ENCODE measurements around the gene AKAP6. TPM values are rescaled to one million over a fixed set of nuclear protein-coding genes. Genes with fewer than 3 reads are reported as not detected.

AKAP6 gene
- total and polyA plus RNA-seq, 8 donors: 3.7 to 7.2 (median 6.0) TPM

GRCh38 chr14:32310876-32311275 is 18.2 kb upstream of the AKAP6 start:
- no peaks in the 10 kb centered on the region for H3K27me3 ChIP-seq
- no peaks in the 10 kb centered on the region for H3K9me3 ChIP-seq
- TF ChIP-seq CTCF (IDR thresholded peaks at IDR 0.05): no peak
- ATAC-seq (no peak), DNase-seq (no peak)
- no peaks in the 10 kb centered on the region for H3K4me1 ChIP-seq
- H3K27ac ChIP-seq: no peak overlapping the region
- no peak overlapping the region for H3K4me3 ChIP-seq
- H3K36me3 ChIP-seq: no peaks in the 10 kb centered on the region
- intact Hi-C loops (cut with DNase I): no loop called here

- no peaks in the 10 kb centered on the region for H3K27me3 ChIP-seq
- H3K4me3 ChIP-seq: no peak overlapping the region
- H3K36me3 ChIP-seq: no peaks in the 10 kb centered on the region
- H3K4me1 ChIP-seq: no peaks in the 10 kb centered on the region
- H3K9me3 ChIP-seq: no peaks in the 10 kb centered on the region
- DNase-seq (no peak), ATAC-seq (no peak)
- no peak overlapping the region for H3K27ac ChIP-seq
- intact Hi-C loops (cut with DNase I): no loop called here
- TF ChIP-seq CTCF (IDR thresholded peaks at IDR 0.05): no peak
Observed at GRCh38 chr14:32311294-32312009, 17.6 kb upstream of the AKAP6 start.

GRCh38 chr14:32312010-32312331 is 17.1 kb upstream of the AKAP6 start:
- Histone ChIP-seq H3K4me1 (no peaks in the 10 kb centered on the region), H3K27me3 (no peaks in the 10 kb centered on the region), H3K4me3 (no peak overlapping the region), H3K27ac (no peak overlapping the region), H3K9me3 (no peaks in the 10 kb centered on the region), H3K36me3 (no peaks in the 10 kb centered on the region)
- no peak for ATAC-seq
- DNase-seq: no peak
- TF ChIP-seq CTCF (IDR thresholded peaks at IDR 0.05): no peak
- intact Hi-C loops (cut with DNase I): no loop called here

- Histone ChIP-seq H3K9me3 (no peaks in the 10 kb centered on the region), H3K27ac (no peak overlapping the region), H3K4me3 (no peak overlapping the region), H3K27me3 (no peaks in the 10 kb centered on the region), H3K4me1 (no peaks in the 10 kb centered on the region), H3K36me3 (no peaks in the 10 kb centered on the region)
- intact Hi-C loops (cut with DNase I): no loop called here
- DNase-seq (no peak), ATAC-seq (no peak)
- TF ChIP-seq CTCF (IDR thresholded peaks at IDR 0.05): no peak
Observed at GRCh38 chr14:32313844-32314376, 15.2 kb upstream of the AKAP6 start.

- no peak for TF ChIP-seq CTCF (IDR thresholded peaks at IDR 0.05)
- H3K27ac ChIP-seq: no peak overlapping the region
- H3K4me3 ChIP-seq: no peak overlapping the region
- intact Hi-C loops (cut with DNase I): no loop called here
- no peaks in the 10 kb centered on the region for H3K36me3 ChIP-seq
- H3K4me1 ChIP-seq: no peaks in the 10 kb centered on the region
- H3K9me3 ChIP-seq: no peaks in the 10 kb centered on the region
- H3K27me3 ChIP-seq: no peaks in the 10 kb centered on the region
- no peak for ATAC-seq
- DNase-seq: no peak
Observed at GRCh38 chr14:32318087-32318795, 10.9 kb upstream of the AKAP6 start.
